Subcutaneous adipose tissue (tissue), 4 donors: ENCODE results near the gene DAD1. TPM values are rescaled to one million over a fixed set of nuclear protein-coding genes. Genes with fewer than 3 reads are reported as not detected.

ENCODE experiments used
- total RNA-seq, 4 donors: library from RNA; depleted of rRNA; stranded (reverse); fragments of >200 nt; gene quantifications; one replicate each; pipeline ENCODE4 v1.1.0, GENCODE V29; 2016
- TF ChIP-seq, protein P1 (sequence below): fragments of 450-650 bp; IDR thresholded peaks from one replicate; pipeline ENCODE4 v1.5.1; 2016; ENCODE audit warnings: low read depth, mild to moderate bottlenecking, control low read depth, antibody characterized with exemption, moderate library complexity

The DAD1 gene
- total RNA-seq, 4 donors from 2014 or later = 114 to 356 (median 179) TPM

- TF ChIP-seq, protein P1, sequence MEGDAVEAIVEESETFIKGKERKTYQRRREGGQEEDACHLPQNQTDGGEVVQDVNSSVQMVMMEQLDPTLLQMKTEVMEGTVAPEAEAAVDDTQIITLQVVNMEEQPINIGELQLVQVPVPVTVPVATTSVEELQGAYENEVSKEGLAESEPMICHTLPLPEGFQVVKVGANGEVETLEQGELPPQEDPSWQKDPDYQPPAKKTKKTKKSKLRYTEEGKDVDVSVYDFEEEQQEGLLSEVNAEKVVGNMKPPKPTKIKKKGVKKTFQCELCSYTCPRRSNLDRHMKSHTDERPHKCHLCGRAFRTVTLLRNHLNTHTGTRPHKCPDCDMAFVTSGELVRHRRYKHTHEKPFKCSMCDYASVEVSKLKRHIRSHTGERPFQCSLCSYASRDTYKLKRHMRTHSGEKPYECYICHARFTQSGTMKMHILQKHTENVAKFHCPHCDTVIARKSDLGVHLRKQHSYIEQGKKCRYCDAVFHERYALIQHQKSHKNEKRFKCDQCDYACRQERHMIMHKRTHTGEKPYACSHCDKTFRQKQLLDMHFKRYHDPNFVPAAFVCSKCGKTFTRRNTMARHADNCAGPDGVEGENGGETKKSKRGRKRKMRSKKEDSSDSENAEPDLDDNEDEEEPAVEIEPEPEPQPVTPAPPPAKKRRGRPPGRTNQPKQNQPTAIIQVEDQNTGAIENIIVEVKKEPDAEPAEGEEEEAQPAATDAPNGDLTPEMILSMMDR = no peak
These were observed 30.7 kb downstream of the DAD1 start for GRCh38 chr14:22558221-22558913.

DNA sequence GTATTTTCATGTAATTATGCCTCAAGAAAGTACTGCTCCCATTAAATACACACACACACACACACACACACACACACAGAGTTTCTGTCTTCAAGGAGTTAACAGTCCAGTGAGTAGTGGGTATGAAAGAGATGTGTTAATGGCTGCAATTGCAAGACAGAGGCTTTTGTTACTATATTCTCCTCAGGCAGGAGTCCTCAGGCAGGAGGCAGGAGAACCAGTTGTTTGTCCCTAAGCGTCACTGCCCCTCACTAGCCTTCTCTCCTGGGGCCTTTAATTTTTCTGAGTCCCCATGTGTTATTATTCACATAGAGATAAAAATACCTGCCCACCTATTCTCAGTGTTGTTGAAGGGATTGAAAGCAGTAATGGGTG lies 31.2 kb downstream of the DAD1 start:
- TF ChIP-seq, protein P1 = no peak

- TF ChIP-seq, protein P1 = no peak
These were observed 31.9 kb downstream of the DAD1 start for GRCh38 chr14:22556990-22557623.

GRCh38 chr14:22556021-22556989 lies 32.7 kb downstream of the DAD1 start:
- TF ChIP-seq, protein P1 = no peak

DNA sequence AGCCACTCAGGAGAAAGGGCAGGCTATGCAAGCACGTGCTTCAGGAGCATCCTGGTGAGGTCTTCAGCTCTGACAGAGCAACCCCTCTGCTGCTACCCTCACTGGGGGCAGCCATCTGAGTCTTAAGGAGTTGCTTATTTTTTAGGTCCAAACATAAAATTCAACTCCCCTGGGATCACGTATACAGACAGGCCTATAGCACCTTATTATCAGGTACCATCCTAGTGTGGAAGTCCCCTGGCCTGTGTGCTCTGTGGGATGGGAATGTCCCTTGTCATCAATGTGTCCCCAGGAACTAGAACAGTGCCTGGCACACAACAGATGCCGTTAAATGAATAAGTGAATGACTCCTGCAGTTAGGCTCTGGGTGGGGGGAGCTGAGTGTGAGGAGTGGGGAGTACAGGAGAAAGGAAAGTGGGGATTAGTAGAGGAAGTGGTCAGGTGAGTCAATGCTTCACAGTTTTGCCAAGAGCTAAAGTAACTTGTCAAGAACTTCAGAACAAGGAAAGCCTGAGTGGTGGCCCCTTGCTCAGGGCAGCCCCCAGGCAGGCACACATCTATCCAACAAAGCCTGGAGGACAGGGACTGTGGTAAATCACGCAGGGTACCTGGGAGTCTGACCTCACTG lies 33.5 kb downstream of the DAD1 start:
- TF ChIP-seq, protein P1 = no peak

DNA sequence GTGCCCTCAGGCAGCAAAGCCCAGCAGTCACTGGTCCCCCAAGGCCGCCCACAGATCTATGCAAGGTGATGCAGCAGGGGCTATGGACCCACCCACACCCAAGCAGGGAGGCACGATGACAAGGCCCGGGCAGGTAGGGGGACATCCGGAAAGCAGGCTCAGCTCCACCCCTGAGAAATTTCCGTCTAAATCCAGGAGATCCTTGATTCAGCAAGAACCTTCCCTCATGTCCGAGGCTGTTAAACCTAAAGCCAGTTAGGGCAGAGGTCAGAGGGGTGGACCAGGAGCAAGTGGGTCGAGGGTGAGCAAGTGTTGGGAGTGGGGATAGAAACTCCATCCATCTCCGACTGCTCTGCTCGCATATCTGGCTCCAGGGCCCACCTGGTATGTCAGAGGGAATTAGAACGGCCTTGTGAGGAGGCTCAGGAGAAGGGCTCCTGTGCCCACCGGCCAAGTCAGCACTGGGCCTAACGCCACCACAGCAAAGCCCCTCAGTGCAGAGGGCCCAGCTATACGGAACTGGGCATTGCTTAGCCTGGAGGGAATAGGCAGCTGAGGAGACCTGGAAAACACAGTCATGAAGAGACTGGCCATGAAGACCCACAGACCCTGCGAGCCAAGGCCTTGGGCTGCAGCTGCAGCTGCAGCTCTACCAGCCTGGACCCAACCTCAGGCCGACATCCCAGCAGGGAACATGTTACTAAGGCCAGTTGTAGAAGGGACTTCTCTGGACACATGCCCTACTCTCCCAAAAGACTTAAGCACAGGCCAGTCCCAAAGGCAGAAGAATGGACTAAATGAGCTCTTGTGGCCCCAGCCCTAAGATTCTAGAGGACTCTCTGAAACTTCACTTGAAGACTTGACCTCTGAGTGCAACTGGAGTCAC lies 34.3 kb downstream of the DAD1 start:
- TF ChIP-seq, protein P1 = no peak
